Stimulated activated CD4-positive, alpha-beta T cell treated with anti-CD3 and anti-CD28 coated beads, Interleukin-15, amount 100 ng/mL, for 48 hours (primary cell): ENCODE data around the gene ANKRD2.

Experiments used
- DNase-seq, 2 donors: peaks; one replicate each; pipeline ENCODE4 v3.0.0-alpha.2; 2020; ENCODE audit warnings: low read depth in 2 of 2

Gene ANKRD2

DNA sequence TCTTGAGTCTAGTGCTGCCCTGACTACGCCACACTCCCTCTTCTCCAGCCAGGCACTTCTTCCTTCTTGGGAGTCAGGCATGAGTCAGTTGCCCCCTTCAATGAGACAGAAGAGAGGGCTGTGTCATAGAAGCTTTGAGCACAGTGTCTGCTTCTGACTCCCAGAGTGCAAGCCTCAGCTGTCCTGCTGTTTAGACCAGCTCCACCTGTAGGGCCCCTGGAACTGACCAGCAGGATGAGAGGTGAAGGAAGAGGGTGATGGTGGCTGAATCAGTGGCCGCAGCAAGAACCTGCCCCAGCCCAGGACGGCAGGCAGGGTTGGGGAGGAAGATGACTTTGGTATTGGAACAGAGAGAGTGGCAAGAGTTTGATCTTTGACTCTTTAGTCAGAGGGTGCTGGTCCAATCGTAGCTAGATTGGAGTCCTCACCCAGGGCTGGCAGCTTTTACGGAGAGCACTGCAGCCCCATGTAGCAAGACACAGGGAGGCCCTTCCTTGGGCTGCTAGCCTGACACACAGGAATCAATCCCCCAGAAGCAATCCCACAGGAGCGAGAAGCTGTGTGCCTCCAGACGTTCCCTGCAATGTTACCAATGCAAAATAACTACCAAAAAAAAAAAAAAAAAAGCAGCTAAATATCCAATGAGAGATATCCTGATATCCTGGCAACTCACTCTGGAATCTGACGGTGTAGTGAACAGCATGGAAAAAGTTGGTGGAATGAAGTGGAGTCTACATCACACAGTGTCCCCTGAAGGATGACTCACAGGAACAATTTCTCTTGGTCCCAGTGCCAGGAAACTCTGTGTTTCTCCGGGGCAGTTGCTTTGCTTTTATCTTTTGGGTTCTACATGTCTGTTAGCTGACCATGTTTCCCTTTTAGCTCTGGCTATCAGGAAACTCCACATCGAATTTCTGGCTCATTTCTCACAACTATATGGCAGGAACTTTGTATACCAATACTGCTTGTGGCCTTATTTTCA is 23.8 kb downstream of the ANKRD2 start:
- DNase-seq = no peak

DNA sequence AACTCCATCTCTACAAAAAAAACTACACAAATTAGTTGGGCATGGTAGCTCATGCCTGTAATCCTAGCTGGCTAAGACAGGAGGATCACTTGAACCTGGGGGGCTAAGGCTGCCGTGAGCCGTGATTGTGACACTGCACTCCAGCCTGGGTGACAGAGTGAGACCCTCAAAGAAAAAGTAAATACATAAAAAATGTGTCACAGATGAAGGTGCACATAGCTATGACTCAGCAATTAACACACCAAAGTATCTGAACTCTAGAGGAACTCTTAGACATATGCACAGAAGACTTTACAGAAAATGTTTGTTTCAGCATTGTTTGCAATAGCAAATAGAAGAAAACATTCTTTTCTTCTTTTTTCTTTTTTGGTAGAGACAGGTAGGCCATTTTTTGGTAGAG is 25.2 kb downstream of the ANKRD2 start:
- no peak for DNase-seq

DNA sequence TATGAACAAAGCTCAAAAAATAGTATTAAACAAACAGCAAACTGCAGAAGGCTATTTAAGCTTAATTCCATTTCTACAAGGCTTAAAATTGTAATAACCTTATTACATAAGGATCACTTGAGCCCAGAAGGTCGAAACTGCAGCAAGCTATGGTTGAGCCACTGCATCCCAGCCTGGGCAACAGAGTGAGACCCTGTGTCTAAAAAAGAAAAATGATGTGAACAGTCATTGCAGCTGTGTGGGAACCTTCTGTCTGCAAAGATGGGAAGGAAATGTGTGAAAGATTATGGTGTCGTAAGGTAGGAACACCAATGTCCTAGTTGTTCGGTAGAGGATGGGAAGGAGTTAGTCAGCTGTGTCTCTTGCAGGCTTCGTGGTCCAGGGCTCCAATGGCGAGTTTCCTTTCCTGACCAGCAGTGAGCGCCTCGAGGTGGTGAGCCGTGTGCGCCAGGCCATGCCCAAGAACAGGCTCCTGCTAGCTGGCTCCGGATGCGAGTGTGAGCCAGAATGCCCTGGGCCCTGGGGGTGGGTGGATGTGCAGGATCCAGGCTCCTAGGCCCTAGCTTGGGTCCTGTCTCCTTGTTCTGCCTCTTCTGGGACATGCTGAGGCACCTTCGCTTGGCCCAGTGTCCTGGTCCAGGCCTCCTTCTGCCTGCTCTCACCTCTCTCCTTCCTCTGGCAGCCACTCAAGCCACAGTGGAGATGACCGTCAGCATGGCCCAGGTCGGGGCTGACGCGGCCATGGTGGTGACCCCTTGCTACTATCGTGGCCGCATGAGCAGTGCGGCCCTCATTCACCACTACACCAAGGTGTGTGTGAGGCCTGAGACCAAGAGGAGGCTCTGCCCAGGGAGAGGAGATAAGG is 26.1 kb downstream of the ANKRD2 start:
- no peak for DNase-seq

DNA sequence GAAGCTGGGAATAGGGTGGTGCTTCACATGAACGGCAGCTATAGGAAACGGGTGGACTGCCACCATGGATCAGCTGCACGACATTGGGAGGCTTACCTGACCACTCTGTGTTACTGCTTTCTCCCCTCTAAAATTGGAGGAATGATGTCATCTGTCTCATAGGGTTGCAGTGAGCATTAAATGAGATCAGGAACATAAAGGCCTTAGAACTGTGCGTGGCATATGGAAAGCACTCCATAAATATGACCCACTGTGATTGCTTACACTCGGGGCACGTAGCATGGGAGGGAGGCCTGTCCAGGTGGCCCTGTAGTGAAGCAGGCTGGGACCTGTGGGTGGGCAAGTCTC is 26.7 kb downstream of the ANKRD2 start:
- DNase-seq = no peak

DNA sequence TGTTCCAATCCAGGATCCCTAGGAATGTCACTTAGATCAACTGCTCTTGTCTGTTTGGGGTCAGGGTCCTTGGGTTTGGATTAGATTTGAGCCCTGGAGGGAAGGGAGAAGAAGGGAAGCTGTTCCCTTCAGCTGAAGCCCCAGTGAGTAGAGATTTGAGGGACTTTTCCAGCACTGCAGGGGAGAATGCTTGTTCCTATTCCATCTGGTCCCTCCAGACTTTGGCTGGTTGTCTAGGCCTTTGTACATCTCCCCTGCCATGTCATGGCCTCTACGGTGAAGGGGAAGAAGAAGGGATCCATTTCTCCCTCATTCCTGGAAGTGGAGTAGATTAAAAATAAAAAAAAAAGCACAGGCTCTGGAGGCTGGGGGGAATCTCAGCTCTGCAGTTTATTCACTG is 28.0 kb downstream of the ANKRD2 start:
- DNase-seq = no peak

DNA sequence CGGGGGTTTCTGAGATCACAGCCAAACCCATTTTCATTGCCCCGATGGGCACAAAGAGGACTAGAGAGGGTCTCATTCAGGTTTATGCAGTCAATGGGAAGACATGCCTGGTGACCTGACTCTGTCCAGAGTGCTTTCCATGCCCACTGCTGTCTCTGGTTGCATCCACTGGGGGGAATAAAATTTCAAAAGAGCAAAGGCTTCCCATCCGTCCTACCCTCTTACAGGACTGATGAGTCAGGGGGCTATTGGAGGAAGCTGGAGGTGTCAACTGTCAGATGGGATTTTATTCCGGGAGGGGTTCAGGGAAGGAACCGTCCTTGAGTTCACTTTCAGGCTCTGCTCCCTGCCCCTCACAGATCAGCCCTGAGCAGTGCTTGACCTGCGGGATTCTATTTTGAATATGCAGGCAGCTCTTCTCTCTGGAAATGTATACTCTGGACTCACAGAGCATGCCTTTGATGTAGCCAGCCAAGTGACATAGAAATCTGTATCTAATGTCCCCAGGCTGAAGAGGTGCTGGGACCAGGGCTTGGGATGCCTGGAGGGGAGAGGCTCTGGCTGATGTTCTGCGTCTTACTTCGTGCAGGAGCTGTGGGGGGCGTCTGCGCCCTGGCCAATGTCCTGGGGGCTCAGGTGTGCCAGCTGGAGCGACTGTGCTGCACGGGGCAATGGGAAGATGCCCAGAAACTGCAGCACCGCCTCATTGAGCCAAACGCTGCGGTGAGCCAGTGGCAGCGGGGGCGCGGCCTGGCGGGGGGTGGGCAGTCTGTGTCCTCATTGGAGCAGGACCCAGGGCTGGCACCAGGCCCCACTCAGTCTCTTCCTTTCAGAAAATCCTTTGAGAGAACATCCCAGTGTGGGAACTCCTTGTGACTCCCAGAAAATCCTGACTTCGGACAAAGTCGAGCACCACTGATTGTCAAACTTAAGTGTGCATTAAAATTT is 29.0 kb downstream of the ANKRD2 start:
- DNase-seq = no peak

DNA sequence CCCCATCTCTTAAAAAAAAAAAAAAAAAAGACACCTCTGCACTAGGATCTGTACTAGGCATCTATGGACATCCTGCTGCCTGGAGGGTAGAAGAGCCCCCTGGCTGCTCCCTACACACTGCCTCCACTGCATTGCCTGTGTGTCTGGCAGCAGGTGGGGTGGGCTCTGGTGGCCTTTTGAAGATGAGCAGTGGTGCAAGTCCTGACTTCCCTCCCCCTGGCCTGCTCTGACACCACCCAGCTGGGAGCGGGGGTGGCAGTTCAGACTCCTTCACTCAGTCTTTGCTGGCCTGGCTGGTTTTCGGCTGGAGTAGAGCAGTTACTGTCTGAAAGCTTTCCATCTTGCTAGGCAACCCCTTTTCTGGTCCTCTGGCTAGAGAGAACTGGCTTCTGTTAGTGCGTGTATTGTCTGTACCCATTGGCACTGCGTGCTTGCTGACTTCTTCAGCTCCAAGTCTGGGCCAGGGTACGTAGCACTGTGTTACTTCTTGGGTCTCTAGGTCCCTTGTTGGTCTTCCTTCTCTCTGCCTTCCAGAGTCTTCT is 34.6 kb downstream of the ANKRD2 start:
- DNase-seq = no peak

DNA sequence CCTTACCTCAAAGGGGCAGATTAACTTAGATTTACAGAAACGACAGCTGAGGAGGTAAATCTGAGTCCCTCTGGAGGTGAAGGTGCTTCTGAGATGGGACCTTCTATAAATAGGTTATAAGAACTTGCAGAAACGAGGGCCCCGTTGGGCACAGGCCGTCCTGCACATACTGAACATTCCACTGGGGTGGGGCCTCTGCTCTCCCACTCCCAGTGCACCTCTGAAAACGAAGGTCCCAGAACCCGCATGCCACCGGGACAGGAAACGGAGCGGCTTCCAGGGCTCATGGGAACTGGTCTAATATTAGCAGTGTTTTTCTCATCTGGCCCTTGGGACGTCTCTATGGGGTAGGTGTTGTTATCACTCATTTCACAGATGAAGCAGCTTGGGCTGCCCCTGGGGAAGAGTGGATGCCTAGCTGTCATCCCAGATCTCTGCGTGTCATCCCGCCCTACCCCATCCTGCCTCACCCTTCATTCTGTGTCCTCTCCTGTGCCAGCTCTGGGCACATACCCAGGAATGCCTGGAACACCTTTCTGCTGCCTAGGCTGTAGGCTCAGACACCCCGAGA is 36.5 kb downstream of the ANKRD2 start:
- DNase-seq = no peak

DNA sequence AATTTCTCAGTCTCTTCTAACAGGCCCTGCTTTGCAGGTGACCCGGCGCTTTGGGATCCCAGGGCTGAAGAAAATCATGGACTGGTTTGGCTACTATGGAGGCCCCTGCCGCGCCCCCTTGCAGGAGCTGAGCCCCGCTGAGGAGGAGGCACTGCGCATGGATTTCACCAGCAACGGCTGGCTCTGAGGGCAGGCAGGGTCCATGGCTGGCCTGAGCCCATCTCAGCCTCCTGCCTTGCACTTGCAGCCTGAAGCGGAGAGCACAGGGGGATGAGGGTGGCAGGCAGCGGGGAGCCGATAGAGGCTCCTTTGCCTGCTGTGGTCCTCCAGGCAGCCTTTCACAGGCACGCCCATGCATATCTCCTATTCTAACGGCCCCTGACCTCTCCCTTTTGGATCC is 38.9 kb downstream of the ANKRD2 start:
- DNase-seq = no peak

DNA sequence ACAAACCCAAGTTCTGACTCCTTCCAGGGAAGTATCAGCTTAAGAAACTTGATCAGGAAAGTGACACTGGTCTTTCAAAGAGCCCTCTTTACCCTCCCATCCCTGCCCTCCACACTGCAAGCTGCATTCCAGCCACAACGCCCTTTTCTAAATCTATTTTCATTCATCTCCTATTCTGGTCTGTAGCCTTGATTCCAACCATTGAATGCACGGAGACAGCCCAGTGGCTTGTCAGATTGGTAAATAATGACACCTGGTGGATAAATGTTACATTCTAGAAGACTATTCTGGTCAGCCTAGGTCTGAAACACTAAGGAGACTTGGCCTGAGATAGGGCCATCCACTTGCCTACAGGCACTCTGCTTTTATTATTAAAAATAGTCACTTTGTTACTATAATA is 39.8 kb downstream of the ANKRD2 start:
- DNase-seq = no peak

DNA sequence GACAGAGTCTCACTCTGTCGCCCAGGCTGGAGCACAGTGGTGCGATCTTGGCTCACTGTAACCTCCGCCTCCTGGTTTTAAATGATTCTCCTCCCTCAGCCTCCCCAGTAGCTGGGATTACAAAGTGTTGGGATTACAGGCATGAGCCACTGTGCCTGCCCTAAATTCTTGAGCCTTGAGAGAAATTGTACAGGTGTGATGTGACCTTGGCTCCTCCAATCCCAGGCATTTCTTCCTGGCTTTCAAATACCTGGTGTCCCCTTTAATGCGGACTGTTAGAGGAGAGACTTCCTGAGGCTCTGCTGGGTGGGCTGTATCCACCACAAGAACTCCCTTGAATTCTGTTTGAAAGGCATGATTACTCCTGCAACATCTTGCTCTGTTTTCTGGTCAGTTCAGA is 45.7 kb downstream of the ANKRD2 start:
- no peak for DNase-seq

DNA sequence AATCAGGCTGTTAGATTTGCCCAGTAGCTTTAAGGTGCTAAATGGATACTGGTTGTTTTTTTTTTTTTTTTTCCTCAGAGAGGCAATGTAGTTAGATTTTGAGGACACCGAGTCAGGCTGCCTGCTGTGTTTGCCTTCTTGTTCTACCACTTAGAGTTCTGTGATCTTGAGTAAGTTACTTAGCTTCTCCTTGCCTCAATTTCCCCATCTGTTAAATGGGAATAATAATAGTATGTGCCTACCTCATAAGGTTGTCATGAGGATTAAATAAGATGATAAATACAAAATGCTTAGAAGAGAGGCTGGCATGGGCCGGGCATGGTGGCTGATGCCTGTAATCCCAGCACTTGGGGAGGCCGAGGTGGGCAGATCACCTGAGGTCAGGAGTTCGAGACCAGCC is 46.2 kb downstream of the ANKRD2 start:
- DNase-seq = no peak

DNA sequence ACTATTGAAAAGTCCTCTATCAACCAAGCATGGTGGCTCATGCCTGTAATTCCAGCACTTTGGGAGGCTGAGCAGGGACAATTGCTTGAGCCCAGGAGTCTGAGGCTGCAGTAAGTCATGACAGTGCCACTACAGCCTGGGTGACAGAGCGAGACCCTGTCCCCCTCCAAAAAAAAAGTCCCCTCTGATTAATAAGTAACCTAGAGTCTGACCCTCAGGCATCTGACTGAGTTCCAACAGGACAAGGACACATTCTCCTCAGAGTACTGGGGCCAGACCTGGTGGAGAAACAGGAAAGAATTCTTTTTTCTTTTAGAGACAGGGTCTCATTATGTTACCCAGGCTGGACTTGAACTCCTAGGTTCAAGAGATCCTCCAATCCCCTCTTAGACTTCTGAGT is 50.7 kb downstream of the ANKRD2 start:
- no peak for DNase-seq

DNA sequence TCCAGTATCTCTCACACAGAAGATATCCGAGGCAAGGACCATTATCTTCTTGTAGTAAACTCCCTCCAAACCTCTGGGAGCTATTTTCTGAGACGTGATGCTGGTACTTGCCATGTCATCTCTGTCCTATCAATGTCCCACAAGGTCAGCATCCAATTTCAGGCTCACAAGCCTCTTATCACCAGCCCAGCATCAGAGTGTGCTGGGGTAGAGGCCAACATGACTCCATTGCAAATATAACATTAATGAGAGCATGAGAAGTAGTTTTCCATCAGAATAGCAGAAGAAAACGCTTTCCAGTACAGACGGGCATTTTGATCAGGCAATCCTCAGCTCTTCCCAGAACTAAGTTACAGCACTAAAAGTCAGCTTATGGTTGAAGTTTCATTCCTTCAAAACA is 55.2 kb downstream of the ANKRD2 start:
- no peak for DNase-seq

DNA sequence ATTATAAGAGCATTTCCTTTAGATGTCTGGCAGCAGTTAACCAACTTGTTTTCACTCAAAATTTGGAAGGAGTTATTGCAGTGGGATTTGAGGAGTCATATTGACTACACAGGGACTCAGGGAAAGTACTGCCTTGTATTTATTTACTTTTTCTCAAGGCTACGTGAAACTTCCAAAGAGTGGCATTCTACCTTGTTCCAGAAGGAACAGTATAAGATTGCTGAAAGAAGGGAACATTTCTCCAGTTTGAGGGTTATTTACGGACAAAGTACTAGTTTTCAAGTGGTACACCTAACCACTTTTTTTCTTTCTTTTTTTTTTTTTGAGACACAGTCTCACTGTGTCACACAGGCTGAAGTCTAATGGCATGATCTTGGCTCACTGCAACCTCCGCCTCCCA is 55.6 kb downstream of the ANKRD2 start:
- no peak for DNase-seq

DNA sequence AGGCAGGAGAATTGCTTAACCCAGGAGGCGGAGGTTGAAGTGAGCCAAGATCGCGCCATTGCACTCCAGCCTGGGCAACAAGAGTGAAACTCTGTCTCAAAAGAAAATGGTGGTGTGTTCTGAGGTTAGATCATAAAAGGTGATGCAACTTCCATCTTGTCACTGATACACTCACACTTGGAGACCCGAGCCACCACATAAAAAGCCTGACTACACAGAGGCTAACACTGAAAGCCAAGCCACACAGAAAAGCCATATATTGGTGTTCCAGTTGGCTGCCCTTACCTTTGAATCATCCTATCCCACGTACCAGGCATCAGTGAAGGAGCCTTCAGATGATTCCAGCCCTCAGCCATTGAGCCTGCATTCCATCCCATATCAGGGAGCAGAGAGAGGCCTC is 56.7 kb downstream of the ANKRD2 start:
- DNase-seq = no peak

DNA sequence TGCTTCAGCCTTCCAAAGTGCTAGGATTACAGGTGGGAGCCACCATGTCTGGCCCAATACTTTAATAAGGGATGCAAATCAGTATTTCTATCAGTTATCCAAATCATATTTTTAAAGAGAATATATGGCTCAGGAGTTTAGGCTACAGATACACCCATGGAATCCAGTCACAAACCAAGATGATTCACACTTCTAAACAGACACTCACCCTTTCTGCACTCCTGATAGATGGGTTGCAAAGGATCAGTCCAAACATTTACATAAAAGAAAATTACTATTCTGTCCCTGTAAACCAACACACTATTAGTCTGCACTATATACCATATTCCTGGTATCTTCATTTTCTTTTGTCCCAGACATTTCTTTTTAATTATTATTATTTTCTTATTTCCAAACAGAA is 58.5 kb downstream of the ANKRD2 start:
- DNase-seq = no peak

DNA sequence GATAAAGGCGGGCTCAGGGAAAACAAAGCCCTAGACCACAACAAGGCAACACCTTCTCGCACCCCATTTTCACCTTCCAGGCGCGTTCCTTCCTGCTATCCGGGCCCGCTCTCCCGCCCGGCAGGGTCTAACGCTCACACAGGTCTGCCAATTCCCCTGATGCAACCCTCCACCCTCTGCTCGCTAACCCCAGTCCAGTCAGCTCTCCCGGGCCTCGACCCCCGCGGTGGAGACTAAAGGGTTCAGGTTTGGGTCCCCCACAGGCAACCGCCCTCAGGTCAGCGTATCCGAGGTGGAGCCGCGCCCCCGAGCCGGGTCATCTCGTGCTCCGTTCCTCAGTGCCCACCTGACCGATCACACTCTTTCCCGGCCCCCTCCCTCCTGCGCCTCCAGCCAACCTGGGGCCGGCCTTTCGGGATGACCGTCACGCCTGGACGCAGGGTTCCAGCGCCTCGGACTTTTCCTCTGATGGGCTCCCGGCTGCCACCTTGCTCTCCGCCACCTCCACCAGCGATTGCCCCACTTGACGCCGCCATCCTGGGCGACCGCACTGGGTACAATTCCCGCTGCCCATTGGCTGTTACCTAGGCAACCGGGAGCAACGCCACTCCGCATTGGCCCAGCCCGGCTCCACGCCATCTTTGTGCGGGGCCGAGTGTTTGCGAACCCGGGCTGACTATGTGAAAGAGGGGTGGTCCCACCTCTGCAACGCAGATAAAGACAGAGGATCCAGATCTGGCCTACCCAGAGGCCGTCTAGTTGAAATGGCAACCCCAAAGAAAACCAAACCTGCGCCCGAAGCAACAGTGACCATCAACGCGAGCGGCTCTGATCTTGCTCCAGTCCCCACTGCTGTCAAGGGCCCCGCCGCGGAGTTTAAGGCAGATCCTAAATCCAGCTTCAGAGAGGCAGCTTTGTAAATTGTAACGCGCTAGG is 60.6 kb downstream of the ANKRD2 start, which contains the start of gene MORN4:
Gene MORN4 (minus strand): TSS at position 552 of the 936 bp plus-strand sequence. CDS start 13,847 bp downstream, outside the sequence.
- peak; percentile 84 to 89 for DNase-seq
